H4 (cell line): ENCODE data around the gene ENTPD5. TPM values are rescaled to one million over a fixed set of nuclear protein-coding genes. Genes with fewer than 3 reads are reported as not detected.
"Not testable (repeated sequence)": the region's sequence is repeated elsewhere in the genome, so short reads cannot be mapped to it uniquely, and the experiment has no call there.

Source experiments
- DNase-seq: peaks from one replicate; pipeline ENCODE4 v3.0.0-alpha.2; 2015; ENCODE audit warnings: low spot score
- total RNA-seq: library from RNA; depleted of rRNA; stranded (reverse); fragments of >200 nt; shearing (Covaris generic); gene quantifications from 2 replicates; pipeline ENCODE4 v1.2.3, GENCODE V29; 2014

Gene ENTPD5
- total RNA-seq, 1 experiment from 2014 or later = 5.6 TPM

GRCh38 chr14:74008843-74009499 lies 10.1 kb downstream of the ENTPD5 start:
- DNase-seq = no peak

DNA sequence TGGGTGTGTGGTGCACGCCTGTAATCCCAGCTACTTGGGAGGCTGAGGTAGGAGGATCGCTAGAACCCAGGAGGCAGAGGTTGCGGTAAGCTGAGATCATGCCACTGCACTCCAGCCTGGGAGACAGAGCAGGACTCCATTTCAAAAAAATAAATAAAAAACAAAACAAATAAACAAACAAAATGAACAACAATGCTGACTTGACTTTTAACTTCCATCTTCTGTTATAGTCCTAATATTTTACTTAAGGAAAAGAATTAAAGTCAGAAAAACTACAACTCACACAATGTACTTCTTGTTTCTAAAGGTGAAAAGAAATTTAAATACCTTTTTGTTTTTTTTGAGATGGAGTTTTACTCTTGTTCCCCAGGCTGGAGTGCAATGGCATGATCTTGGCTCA lies 13.4 kb downstream of the ENTPD5 start:
- not testable (repeated sequence) for DNase-seq

- DNase-seq = no peak
These were observed 20.4 kb downstream of the ENTPD5 start for GRCh38 chr14:73998726-73999125.

DNA sequence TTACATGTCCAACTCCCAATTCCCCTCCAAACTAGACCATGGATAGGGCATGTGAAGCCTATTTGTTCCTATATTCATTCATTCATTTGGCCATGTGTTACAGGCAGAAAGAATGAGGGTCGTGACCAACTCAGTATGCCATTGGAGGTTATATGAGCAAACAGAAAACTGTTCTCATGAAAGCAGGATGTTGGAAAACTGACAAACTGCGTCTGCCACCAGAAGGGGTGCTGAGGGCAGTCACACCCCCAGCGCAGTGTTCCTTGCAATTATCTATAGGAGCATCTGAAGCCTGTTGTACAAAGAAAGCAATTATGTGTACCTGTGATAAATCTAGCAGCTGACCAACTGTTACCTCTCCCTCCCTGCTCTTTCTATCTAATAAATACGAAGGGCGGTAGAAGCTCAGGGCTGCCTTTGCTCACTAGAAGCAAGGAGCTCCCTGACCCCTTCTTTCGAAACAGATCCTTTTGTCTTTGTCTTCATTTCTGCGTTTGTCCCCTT lies 21.1 kb downstream of the ENTPD5 start:
- no peak for DNase-seq

- no peak for DNase-seq
These were observed 21.8 kb downstream of the ENTPD5 start for GRCh38 chr14:73997108-73997943.

DNA sequence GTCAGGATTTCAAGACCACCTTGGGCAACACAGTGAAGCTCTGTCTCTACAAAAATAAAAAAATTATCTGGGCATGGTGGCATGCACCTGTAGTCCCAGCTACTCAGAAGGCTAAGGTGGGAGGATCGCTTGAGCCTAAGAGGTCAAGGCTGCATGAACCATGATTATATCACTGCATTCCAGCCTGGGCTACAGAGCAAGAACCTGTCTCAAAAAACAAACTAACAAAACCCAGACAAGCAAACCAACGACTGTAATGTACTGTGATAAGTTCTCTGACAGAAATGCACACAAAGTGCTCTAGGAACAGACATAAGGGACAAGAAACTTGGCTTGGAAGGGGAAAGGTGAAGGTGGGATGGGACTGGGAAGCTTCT lies 22.4 kb downstream of the ENTPD5 start:
- no peak for DNase-seq

DNA sequence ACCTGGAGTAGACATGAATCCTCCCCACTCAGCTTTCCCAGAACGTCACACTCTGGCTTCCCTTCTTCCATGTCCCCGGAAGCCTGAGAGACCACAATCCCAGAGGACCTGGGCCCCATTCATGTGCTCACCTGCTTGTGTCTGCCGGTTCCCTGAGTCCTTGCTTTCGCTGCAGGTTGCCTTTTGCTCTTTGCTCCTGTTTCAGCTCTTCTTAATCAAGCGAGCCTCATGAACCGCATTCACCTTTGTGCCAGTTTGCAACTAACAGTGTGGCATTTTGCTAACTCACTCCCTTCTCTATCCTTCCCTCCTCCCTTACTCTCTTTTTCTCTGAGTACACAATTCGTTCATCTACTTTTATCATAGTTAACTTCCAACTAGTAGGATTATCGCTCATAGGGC lies 23.1 kb downstream of the ENTPD5 start:
- no peak for DNase-seq

- DNase-seq = not testable (repeated sequence)
These were observed 24.2 kb downstream of the ENTPD5 start for GRCh38 chr14:73994926-73995325.

- DNase-seq = no peak
These were observed 28.0 kb downstream of the ENTPD5 start for GRCh38 chr14:73991092-73991491.

- DNase-seq = not testable (repeated sequence)
These were observed 30.4 kb downstream of the ENTPD5 start for GRCh38 chr14:73988656-73989055.

DNA sequence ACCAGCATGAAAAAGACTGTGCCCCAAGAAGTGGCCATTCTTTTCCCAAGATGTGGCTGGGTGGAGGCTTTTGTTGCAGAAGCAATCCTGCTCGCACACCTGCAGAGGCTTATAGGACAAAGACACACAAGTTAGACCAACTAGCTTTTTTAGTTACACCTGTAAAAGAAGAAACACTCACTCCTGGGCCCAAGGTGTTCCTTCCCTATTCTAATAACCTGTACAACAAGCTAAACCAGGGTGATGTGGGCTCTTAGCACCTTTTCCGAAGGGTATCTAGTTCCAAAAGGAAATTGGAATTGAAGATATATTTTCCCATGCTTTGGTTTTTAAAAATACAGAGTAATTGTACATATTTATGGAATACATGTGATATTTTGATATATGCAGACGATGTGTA lies 31.0 kb downstream of the ENTPD5 start:
- DNase-seq = no peak

- DNase-seq = peak; percentile 20
These were observed 41.2 kb downstream of the ENTPD5 start for GRCh38 chr14:73977896-73978295.

DNA sequence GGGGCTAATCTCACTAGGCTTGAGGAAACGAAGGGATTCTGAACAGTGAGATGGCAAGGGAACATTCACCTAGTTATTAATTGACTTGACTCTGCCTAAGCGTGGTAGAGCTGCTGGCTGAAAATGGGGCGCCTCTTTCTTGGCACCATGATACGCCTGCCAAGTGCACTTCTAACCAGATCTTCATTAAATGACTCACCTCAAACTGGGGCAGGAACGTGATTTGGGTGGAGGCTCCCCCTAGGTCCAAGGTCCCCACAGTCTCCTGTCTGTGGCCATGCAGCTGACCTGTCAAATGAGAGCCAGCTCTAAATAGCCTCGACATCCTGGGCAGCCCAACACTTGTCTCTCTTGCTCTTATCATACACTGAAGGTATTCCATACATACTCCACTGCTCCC lies 43.0 kb downstream of the ENTPD5 start:
- DNase-seq = no peak

DNA sequence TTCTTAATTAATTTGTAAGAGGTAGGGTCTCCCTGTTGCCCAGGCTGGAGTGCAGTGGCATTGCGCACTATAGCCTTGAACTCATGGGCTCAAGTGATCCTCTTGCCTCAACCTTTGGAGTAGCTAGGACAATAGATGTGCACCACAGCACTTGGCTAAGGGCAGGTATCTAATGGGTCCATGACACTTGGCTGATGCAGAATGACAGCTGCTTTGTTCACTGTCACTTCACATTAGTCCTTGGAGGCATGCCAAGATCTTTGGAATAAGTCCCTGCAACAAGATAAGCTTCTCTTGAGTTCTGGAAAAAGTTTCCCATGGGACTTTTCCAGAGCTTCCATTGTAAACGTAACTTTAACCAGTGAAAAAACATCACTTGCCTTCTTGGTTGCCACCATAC lies 45.6 kb downstream of the ENTPD5 start:
- no peak for DNase-seq

DNA sequence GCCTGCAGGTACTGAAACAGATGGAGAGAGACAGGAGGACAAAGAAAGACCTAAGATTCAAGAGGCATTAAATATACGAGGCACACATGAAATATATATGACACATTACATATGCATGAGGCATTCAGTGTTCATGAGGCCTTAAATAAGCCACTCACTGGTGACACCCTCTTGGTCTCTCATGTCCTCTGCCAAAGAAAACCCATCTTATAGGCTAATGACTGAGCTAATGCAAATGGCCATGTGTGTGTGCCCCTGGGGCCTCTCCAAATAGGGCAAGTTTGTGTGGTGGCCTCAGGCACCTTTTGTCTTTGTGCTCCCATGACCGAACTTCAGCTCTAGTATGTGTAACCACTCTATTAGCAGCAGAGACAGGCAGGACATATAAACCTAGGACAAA lies 50.2 kb downstream of the ENTPD5 start:
- DNase-seq = no peak

DNA sequence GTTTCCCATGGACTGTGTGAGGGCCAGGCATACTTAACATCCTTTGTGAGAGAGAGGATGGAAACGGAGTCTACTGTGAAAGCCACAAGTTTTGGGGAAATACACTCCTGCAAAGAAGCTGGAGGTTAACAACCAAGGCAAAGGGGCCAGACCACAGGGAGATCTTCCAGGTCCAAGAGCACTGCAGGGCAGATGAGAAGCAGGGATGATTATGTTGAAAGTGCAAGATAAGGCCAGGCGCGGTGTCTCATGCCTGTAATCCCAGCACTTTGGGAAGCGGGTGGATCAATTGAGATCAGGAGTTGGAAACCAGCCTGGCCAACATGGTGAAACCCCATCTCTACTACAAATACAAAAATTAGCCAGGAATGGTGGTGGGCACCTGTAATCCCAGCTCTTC lies 53.9 kb downstream of the ENTPD5 start:
- no peak for DNase-seq

GRCh38 chr14:73961192-73961591 lies 57.9 kb downstream of the ENTPD5 start:
- no peak for DNase-seq

- DNase-seq = no peak
These were observed 60.5 kb downstream of the ENTPD5 start for GRCh38 chr14:73958591-73958990.

GRCh38 chr14:73955674-73956073 lies 63.4 kb downstream of the ENTPD5 start:
- no peak for DNase-seq

- no peak for DNase-seq
These were observed 65.4 kb downstream of the ENTPD5 start for GRCh38 chr14:73953731-73954130.

- DNase-seq = peak; percentile 96
These were observed 69.0 kb downstream of the ENTPD5 start, which contains the start of the genes COQ6 and FAM161B for GRCh38 chr14:73949752-73950734. COQ6 (plus strand) TSS chr14:73950302; CDS start chr14:73950333, 31 bp downstream. FAM161B (minus strand) TSS chr14:73950094; CDS start chr14:73950026, 68 bp downstream.
